Fibroblast of skin of abdomen (primary cell): ENCODE data around the gene RHPN2.
A peak's percentile ranks its signal among the peaks of the same experiment; 100 is the strongest.
"Not testable (repeated sequence)": the region's sequence is repeated elsewhere in the genome, so short reads cannot be mapped to it uniquely, and the experiment has no call there.

ENCODE experiments used
- DNase-seq: peaks from one replicate; pipeline ENCODE4 v3.0.0-alpha.2; 2013

The RHPN2 gene

GRCh38 chr19:33026602-33027001 is 38.1 kb downstream of the RHPN2 start:
- DNase-seq, result not testable (repeated sequence)

GRCh38 chr19:33025468-33026238 is 39.0 kb downstream of the RHPN2 start:
- DNase-seq, result not testable (repeated sequence)

GRCh38 chr19:33024398-33024797 is 40.3 kb downstream of the RHPN2 start:
- no peak for DNase-seq

GRCh38 chr19:33022472-33023116 is 42.1 kb downstream of the RHPN2 start:
- no peak for DNase-seq

- DNase-seq, result not testable (repeated sequence)
Measured at GRCh38 chr19:33010891-33011290, 53.8 kb downstream of the RHPN2 start.

- no peak for DNase-seq
Measured at GRCh38 chr19:33008738-33009137, 56.0 kb downstream of the RHPN2 start.

- no peak for DNase-seq
Measured at GRCh38 chr19:33005440-33005839, 59.2 kb downstream of the RHPN2 start.

GRCh38 chr19:33003424-33004024 is 61.2 kb downstream of the RHPN2 start:
- not testable (repeated sequence) for DNase-seq

GRCh38 chr19:33002126-33002865 is 62.4 kb downstream of the RHPN2 start:
- DNase-seq, result not testable (repeated sequence)

- DNase-seq, result no peak
Measured at GRCh38 chr19:33000910-33001309, 63.8 kb downstream of the RHPN2 start.

GRCh38 chr19:33000510-33000909 is 64.2 kb downstream of the RHPN2 start:
- DNase-seq, result no peak

- no peak for DNase-seq
Measured at GRCh38 chr19:32998722-32999121, 66.0 kb downstream of the RHPN2 start.

GRCh38 chr19:32997716-32998355 is 66.9 kb downstream of the RHPN2 start:
- no peak for DNase-seq

- DNase-seq, result not testable (repeated sequence)
Measured at GRCh38 chr19:32997061-32997464, 67.6 kb downstream of the RHPN2 start.

GRCh38 chr19:32995966-32996365 is 68.7 kb downstream of the RHPN2 start:
- not testable (repeated sequence) for DNase-seq

GRCh38 chr19:32988724-32989123 is 76.0 kb downstream of the RHPN2 start:
- no peak for DNase-seq

GRCh38 chr19:32988254-32988653 is 76.4 kb downstream of the RHPN2 start:
- DNase-seq, result not testable (repeated sequence)

- DNase-seq, result not testable (repeated sequence)
Measured at GRCh38 chr19:32982488-32982887, 82.2 kb downstream of the RHPN2 start.

- DNase-seq, result not testable (repeated sequence)
Measured at GRCh38 chr19:32979807-32980206, 84.9 kb downstream of the RHPN2 start.

- DNase-seq, result not testable (repeated sequence)
Measured at GRCh38 chr19:32977813-32978212, 86.9 kb downstream of the RHPN2 start.

GRCh38 chr19:32977280-32977679 is 87.4 kb downstream of the RHPN2 start:
- no peak for DNase-seq

- peak; percentile 36 for DNase-seq
Measured at GRCh38 chr19:32976223-32976805, 88.4 kb downstream of the RHPN2 start.
